ENCODE data around the gene MAT2A.

DNA sequence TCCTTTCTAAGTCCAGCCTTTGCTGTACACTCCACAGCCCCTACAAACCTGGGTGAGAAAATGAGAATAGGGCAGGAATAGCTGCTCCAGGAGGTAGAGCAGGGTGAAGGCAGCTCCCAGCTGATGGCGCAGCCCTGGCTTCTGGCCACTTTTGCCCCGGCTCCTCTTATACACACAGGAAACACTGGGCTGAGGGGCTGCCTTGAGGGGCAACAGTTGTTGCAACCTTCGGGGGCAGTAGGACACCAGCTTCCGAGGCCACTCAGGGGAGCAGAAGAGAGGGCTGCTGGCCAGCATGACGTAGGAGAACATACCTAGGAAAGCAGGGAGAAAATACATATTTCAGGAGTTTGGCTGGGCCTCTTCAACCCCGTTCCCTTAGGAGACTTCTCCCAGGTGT lies 14.2 kb downstream of the MAT2A start:
- TF ChIP-seq, protein P1, sequence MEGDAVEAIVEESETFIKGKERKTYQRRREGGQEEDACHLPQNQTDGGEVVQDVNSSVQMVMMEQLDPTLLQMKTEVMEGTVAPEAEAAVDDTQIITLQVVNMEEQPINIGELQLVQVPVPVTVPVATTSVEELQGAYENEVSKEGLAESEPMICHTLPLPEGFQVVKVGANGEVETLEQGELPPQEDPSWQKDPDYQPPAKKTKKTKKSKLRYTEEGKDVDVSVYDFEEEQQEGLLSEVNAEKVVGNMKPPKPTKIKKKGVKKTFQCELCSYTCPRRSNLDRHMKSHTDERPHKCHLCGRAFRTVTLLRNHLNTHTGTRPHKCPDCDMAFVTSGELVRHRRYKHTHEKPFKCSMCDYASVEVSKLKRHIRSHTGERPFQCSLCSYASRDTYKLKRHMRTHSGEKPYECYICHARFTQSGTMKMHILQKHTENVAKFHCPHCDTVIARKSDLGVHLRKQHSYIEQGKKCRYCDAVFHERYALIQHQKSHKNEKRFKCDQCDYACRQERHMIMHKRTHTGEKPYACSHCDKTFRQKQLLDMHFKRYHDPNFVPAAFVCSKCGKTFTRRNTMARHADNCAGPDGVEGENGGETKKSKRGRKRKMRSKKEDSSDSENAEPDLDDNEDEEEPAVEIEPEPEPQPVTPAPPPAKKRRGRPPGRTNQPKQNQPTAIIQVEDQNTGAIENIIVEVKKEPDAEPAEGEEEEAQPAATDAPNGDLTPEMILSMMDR (IDR thresholded peaks at IDR 0.05), result no peak
- TF ChIP-seq EP300 (IDR thresholded peaks at IDR 0.05; ENCODE audit: low read depth), result no peak
